ENCODE results near the gene SDR42E2. TPM values are rescaled to one million over a fixed set of nuclear protein-coding genes. Genes with fewer than 3 reads are reported as not detected.
"Not testable (repeated sequence)": the region's sequence is repeated elsewhere in the genome, so short reads cannot be mapped to it uniquely, and the experiment has no call there.

SDR42E2 gene
- total RNA-seq, 1 experiment from 2014 or later = not detected

- no peak for DNase-seq (ENCODE audit: low read depth)
These were observed 29.4 kb downstream of the SDR42E2 start for GRCh38 chr16:22191532-22192260.

- peak; percentile 95 for DNase-seq (ENCODE audit: low read depth)
These were observed 30.2 kb downstream of the SDR42E2 start for GRCh38 chr16:22192261-22193062.

- no peak for DNase-seq (ENCODE audit: low read depth)
These were observed 30.7 kb downstream of the SDR42E2 start for GRCh38 chr16:22193063-22193411.

- no peak for DNase-seq (ENCODE audit: low read depth)
These were observed 32.6 kb downstream of the SDR42E2 start for GRCh38 chr16:22194707-22195444.

GRCh38 chr16:22195445-22195694 lies 33.1 kb downstream of the SDR42E2 start:
- no peak for DNase-seq (ENCODE audit: low read depth)

- peak; percentile 80 for DNase-seq (ENCODE audit: low read depth)
These were observed 33.6 kb downstream of the SDR42E2 start for GRCh38 chr16:22195695-22196558.

- DNase-seq (ENCODE audit: low read depth) = not testable (repeated sequence)
These were observed 34.4 kb downstream of the SDR42E2 start for GRCh38 chr16:22196559-22197168.

GRCh38 chr16:22198547-22199293 lies 36.4 kb downstream of the SDR42E2 start:
- no peak for DNase-seq (ENCODE audit: low read depth)

GRCh38 chr16:22202261-22202637 lies 39.9 kb downstream of the SDR42E2 start:
- DNase-seq (ENCODE audit: low read depth) = no peak

GRCh38 chr16:22203091-22203490 lies 40.8 kb downstream of the SDR42E2 start:
- no peak for DNase-seq (ENCODE audit: low read depth)

GRCh38 chr16:22204091-22204655 lies 41.9 kb downstream of the SDR42E2 start:
- no peak for DNase-seq (ENCODE audit: low read depth)

- no peak for DNase-seq (ENCODE audit: low read depth)
These were observed 43.3 kb downstream of the SDR42E2 start for GRCh38 chr16:22205577-22206012.

- DNase-seq (ENCODE audit: low read depth) = peak; percentile 94
These were observed 43.9 kb downstream of the SDR42E2 start, which contains the start of gene EEF2K for GRCh38 chr16:22206013-22206841. EEF2K (plus strand) TSS chr16:22206278; CDS start chr16:22225730, 19,452 bp downstream.

GRCh38 chr16:22206842-22207714 lies 44.8 kb downstream of the SDR42E2 start:
- DNase-seq (ENCODE audit: low read depth) = peak; percentile 76

GRCh38 chr16:22207715-22208360 lies 45.5 kb downstream of the SDR42E2 start:
- DNase-seq (ENCODE audit: low read depth) = no peak

- no peak for DNase-seq (ENCODE audit: low read depth)
These were observed 48.0 kb downstream of the SDR42E2 start for GRCh38 chr16:22210285-22210684.

- no peak for DNase-seq (ENCODE audit: low read depth)
These were observed 48.5 kb downstream of the SDR42E2 start for GRCh38 chr16:22210854-22211253.

- no peak for DNase-seq (ENCODE audit: low read depth)
These were observed 50.9 kb downstream of the SDR42E2 start for GRCh38 chr16:22213236-22213635.
